CD4-positive, alpha-beta T cell (primary cell): ENCODE data around the gene TMED9. TPM values are rescaled to one million over a fixed set of nuclear protein-coding genes. Genes with fewer than 3 reads are reported as not detected.

ENCODE experiments used
- ATAC-seq: fragments of 200-7000 bp; cut with Tn5 transposase; one replicate; pipeline ENCODE4 v1.10.0; 2022; ENCODE audit warnings: mild to moderate bottlenecking; ENCODE audit not compliant: poor library complexity
- CTCF ChIA-PET: fragments of 350-600 bp; sonication (Branson Sonifier 250); formaldehyde crosslinking; loops from one replicate; lab custom pipeline; 2021; ENCODE audit warnings: antibody characterized with exemption, inconsistent platforms; lab: Charles Lee
- POLR2A ChIA-PET: fragments of 350-600 bp; sonication (Branson Sonifier 250); formaldehyde crosslinking; loops from one replicate; lab custom pipeline; 2021; ENCODE audit warnings: antibody characterized with exemption, inconsistent platforms; lab: Charles Lee
- DNase-seq, 14 experiments: peaks; one replicate each; pipeline ENCODE4 v3.0.0-alpha.2; 2013 to 2020; ENCODE audit warnings: mixed read lengths in 2 of 14
- H3K27ac ChIP-seq, 2 donors: one replicate each; pipeline versions ENCODE4 v1.5.1 to v1.7.0; 2013; ENCODE audit warnings: low read length in 2 of 2, low read depth in 1 of 2, mild to moderate bottlenecking in 1 of 2
- H3K27me3 ChIP-seq, 2 experiments: 1 replicate in 1 of 2; 2 replicates in 1 of 2; pipeline versions ENCODE4 v1.6.1 to v1.7.0; 2013; ENCODE audit warnings: low read length in 2 of 2, control low read depth in 1 of 2, mild to moderate bottlenecking in 1 of 2, moderate library complexity in 1 of 2; ENCODE audit not compliant: insufficient read depth in 2 of 2, control insufficient read depth in 1 of 2
- H3K36me3 ChIP-seq: one replicate; pipeline ENCODE4 v1.6.1; 2013; ENCODE audit warnings: low read length, control low read depth; ENCODE audit not compliant: insufficient read depth
- H3K4me1 ChIP-seq: one replicate; pipeline ENCODE4 v1.6.1; 2013; ENCODE audit warnings: low read length, control low read depth; ENCODE audit not compliant: insufficient read depth
- H3K4me3 ChIP-seq: one replicate; pipeline ENCODE4 v1.5.1; 2013; ENCODE audit warnings: mild to moderate bottlenecking, low read length, moderate library complexity
- H3K9me3 ChIP-seq, 2 experiments: 1 replicate in 1 of 2; 2 replicates in 1 of 2; pipeline versions ENCODE4 v1.6.1 to v1.7.0; 2013; ENCODE audit warnings: low read length in 2 of 2, mild to moderate bottlenecking in 2 of 2, control low read depth in 1 of 2, moderate library complexity in 1 of 2; ENCODE audit not compliant: control insufficient read depth in 1 of 2, insufficient read depth in 1 of 2
- H3K27ac Mint-ChIP-seq: one replicate; pipeline ENCODE4 v1.8.0; 2020; ENCODE audit warnings: mixed read lengths
- H3K27me3 Mint-ChIP-seq: one replicate; pipeline ENCODE4 v1.8.0; 2021; ENCODE audit warnings: mixed read lengths
- H3K36me3 Mint-ChIP-seq: one replicate; pipeline ENCODE4 v1.8.0; 2021; ENCODE audit warnings: low read depth, mixed read lengths
- H3K4me1 Mint-ChIP-seq: one replicate; pipeline ENCODE4 v1.8.0; 2021; ENCODE audit warnings: low read depth, mixed read lengths
- H3K4me3 Mint-ChIP-seq: one replicate; pipeline ENCODE4 v1.8.0; 2020; ENCODE audit warnings: mild to moderate bottlenecking, mixed read lengths
- H3K9me3 Mint-ChIP-seq: one replicate; pipeline ENCODE4 v1.8.0; 2020; ENCODE audit warnings: mixed read lengths
- CTCF ChIP-seq: fragments of 200-600 bp; IDR thresholded peaks from one replicate; pipeline ENCODE4 v1.8.0; 2022; ENCODE audit warnings: antibody characterized with exemption, mild to moderate bottlenecking
- intact Hi-C, 2 experiments: fragments of 100-400 bp; cut with DNase I in 1 of 2; cut with micrococcal nuclease in 1 of 2; formaldehyde crosslinking; loops; one replicate each; pipeline versions ENCODE4 v1.15.1 to v1.9.0; 2023 to 2025; cut with DNase I, micrococcal nuclease
- total RNA-seq, 174 experiments: library from RNA in 2 of 174; stranded (reverse) in 2 of 174; gene quantifications; one replicate each; pipeline ENCODE4 v1.2.3 and lab custom pipeline; 2021 to 2026

TMED9 gene
- total RNA-seq, 2 experiments from 2014 or later: 42.7 to 47.8 TPM

GRCh38 chr5:177605078-177605477 lies 13.1 kb downstream of the TMED9 start:
- CTCF ChIA-PET: no interaction called here

GRCh38 chr5:177605667-177606066 lies 13.7 kb downstream of the TMED9 start:
- peaks cover 33% of the 10 kb centered on the region for H3K4me1 Mint-ChIP-seq
- no peak overlapping the region for H3K27ac ChIP-seq
- peaks cover 10% of the 10 kb centered on the region for H3K36me3 ChIP-seq
- DNase-seq (peak in 1 of 14 experiments; percentile 14), ATAC-seq (no peak)
- intact Hi-C loops: no loop called here
- H3K9me3 Mint-ChIP-seq: no peaks in the 10 kb centered on the region
- no peak overlapping the region for H3K4me3 Mint-ChIP-seq
- CTCF ChIA-PET: no interaction called here
- peaks cover 21% of the 10 kb centered on the region for H3K4me1 ChIP-seq
- no peaks in the 10 kb centered on the region for H3K27me3 Mint-ChIP-seq
- H3K36me3 Mint-ChIP-seq: peaks cover 19% of the 10 kb centered on the region
- no peak overlapping the region for H3K4me3 ChIP-seq
- H3K27me3 ChIP-seq: no peaks in the 10 kb centered on the region
- no peak overlapping the region for H3K27ac Mint-ChIP-seq
- TF ChIP-seq CTCF: no peak
- no peaks in the 10 kb centered on the region for H3K9me3 ChIP-seq
- POLR2A ChIA-PET: no interaction called here

More at GRCh38 chr5:177605078-177605477, 13.1 kb downstream of the TMED9 start:
- DNase-seq (no peak), ATAC-seq (no peak)
- H3K9me3 Mint-ChIP-seq: no peaks in the 10 kb centered on the region
- Histone ChIP-seq H3K4me3 (no peak overlapping the region), H3K4me1 (peaks cover 26% of the 10 kb centered on the region), H3K9me3 (no peaks in the 10 kb centered on the region), H3K27me3 (no peaks in the 10 kb centered on the region), H3K36me3 (peaks cover 10% of the 10 kb centered on the region), H3K27ac (no peak overlapping the region)
- H3K27me3 Mint-ChIP-seq: no peaks in the 10 kb centered on the region
- no peak overlapping the region for H3K27ac Mint-ChIP-seq
- no peak overlapping the region for H3K4me3 Mint-ChIP-seq
- H3K36me3 Mint-ChIP-seq: peaks cover 23% of the 10 kb centered on the region
- TF ChIP-seq CTCF: no peak
- POLR2A ChIA-PET: no interaction called here
- H3K4me1 Mint-ChIP-seq: peaks cover 37% of the 10 kb centered on the region
- intact Hi-C loops: no loop called here

GRCh38 chr5:177606071-177607051 lies 14.4 kb downstream of the TMED9 start:
- POLR2A ChIA-PET: no interaction called here
- Mint-ChIP-seq H3K36me3 (peaks cover 16% of the 10 kb centered on the region), H3K27ac (peak overlapping the region; percentile 43), H3K9me3 (no peaks in the 10 kb centered on the region), H3K27me3 (no peaks in the 10 kb centered on the region), H3K4me1 (peaks cover 26% of the 10 kb centered on the region), H3K4me3 (peak overlapping the region; percentile 43)
- TF ChIP-seq CTCF: no peak
- intact Hi-C loops: loop anchor here in 1 of 2 experiments (1.0 kb wide), 1 partner anchor 456 kb away; no protein-coding TSS in a partner anchor
- Histone ChIP-seq H3K36me3 (peaks cover 10% of the 10 kb centered on the region), H3K27me3 (no peaks in the 10 kb centered on the region), H3K4me3 (no peak overlapping the region), H3K4me1 (peaks cover 14% of the 10 kb centered on the region), H3K27ac (no peak overlapping the region), H3K9me3 (no peaks in the 10 kb centered on the region)
- peak in 1 of 14 experiments; percentile 18 for DNase-seq
- ATAC-seq: no peak
- CTCF ChIA-PET: interaction anchor here (0.7 kb wide), 1 partner anchor 14 kb away, joined by 3 read pairs; the partner anchor contains the start of gene TMED9
